ENCODE results near the gene PRKAG3.
A peak's percentile ranks its signal among the peaks of the same experiment; 100 is the strongest.

The PRKAG3 gene

DNA sequence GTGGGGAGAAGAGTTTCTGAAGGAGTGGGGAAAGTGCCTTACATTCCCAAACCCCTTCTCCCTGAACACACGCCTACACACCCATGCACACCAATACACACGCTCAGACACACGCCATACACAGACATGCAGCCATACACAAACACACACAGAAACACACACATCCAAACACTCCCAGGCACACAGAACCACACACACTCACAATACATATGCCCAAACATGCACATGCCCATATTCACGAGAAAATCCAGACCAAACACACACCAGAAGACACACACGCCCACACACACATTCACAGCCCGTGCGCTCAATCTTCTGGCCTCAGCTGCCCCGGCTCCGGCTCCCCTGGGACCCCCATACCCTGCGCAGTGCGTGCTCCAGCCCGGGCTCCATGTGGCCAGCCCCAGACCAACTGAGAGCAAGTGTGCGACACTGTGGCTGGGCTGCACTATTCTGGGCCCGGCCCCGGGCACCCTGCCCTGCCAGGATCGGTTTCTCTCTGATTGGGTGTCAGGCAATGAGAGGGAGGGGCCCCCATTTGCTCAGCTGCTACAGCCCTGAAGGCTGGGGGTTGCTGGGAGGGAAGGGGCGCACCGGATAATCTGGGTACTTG lies at the start of gene PRKAG3:
Gene PRKAG3 (minus strand): TSS at position 426 of the 613 bp plus-strand sequence.
- no peak for FAIRE-seq

DNA sequence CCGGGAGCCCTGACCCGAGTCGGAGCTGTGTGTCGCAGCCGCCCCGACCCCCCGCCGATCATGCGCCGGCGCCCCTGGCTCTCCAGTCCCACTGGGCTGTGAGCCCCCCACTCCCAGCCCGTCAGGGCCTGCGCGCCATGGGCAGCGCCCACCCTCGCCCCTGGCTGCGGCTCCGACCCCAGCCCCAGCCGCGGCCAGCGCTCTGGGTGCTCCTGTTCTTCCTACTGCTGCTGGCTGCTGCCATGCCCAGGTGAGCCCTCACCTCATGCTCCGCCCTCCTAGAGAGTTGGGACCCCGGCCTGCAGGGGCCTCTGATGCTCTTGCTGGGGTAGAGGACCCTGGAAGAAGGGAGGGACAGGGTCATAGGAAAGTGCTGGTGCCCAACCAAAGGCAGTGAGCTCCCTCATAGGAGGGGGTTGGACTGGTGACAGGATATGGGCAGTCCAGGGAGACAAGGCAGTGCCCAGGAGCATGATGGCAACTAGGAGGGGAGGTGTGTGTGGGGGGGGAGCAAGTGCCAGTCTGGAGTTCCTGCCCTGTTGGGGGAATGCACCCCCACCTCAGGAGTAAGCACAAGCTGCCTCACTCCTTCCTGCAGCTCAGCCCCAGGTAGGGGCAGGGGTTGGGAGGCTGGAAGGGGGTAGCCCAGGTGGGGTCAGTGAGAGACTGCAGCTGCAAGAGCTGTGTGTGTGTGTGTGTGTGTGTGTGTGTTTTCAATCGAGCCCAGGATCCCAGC lies 49.4 kb upstream of the PRKAG3 start:
- no peak for FAIRE-seq

DNA sequence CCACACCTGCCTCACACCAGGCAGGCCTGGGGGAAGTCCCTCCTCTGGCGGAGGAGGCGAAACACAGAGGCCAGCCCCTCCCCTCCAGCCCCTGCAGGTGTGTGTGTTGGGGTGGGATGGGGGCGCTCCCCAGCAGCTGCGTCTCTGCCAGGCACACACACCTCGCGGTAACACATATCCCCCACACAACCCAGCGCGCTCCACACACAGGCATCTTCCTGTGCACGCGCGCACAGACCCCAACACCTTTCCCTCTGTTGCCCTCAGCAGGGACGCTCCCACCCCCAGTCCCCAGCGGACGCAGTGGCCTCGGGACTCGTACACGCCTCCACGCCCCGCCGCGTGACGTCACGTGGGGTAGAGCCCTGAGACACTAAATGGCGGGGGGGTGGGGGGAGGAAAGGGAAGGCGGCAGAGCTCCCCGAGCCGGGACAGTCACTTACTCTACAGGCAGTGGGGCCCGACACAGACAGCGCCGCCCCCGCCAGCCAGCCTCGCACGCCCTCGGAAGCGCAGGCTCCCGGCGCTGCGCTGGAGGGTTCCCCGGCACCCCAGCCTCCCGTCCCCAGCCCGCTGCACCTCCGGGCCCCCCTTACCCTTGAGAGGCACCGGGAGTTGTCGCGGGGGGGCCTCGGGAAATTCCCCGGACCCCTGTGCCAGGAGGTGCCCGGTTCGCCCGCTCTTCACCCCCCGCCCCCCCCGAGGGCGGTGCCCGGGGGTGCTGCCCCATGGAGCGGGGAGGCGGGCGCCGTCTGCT lies 48.7 kb upstream of the PRKAG3 start, which contains the start of gene WNT10A:
Gene WNT10A (plus strand): TSS at position 751 of the 757 bp plus-strand sequence. CDS start 144 bp downstream, outside the sequence.
- FAIRE-seq, result no peak

- FAIRE-seq, result no peak
Observed at GRCh38 chr2:218879776-218880101, 48.1 kb upstream of the PRKAG3 start.

DNA sequence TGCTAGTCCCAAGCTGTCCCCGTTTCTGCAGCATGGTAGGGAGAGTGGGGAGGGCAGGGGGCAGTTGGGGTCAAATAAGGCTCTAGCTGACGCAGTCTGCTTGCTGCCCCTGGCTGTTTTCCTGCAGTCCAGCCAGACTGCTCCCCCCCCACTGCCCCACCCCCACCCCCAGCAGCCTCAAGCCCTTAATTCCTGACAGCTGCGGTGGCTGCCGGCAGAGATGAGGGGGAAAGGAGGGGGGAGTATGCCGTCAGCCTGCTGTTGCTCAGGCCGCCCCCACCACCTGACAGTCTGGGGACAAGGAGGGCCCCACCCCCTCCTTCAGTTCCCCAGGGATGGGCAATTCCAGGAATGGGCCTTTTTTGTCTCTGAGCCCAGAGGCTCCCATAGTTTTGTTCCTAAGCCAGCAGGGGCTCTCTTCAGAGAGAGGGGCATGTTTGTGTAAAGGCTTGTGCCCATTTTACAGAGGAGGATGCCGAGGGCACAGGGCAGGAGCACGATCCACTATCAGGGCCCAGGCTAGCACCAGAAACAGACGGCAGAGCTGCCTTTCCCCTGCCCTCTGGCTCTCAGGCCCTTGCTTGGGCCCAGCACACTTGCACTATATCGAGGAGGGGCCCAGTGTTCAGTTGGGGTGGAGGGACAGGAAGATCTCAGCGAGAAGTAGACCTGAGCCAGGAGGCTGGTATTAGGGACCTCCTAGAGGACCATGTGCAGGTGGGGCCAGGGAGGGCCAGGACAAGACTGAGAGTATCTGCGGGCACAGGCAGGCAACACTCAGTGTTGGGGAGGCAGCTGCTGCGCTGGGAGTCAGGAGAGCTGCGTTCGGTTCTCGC lies 47.5 kb upstream of the PRKAG3 start:
- FAIRE-seq, result no peak

GRCh38 chr2:218878486-218878885 lies 46.9 kb upstream of the PRKAG3 start:
- no peak for FAIRE-seq

- FAIRE-seq, result no peak
Observed at GRCh38 chr2:218877891-218878290, 46.3 kb upstream of the PRKAG3 start.

- FAIRE-seq, result no peak
Observed at GRCh38 chr2:218877331-218877730, 45.7 kb upstream of the PRKAG3 start.

- peak; percentile 84 for FAIRE-seq
Observed at GRCh38 chr2:218876562-218877219, 45.1 kb upstream of the PRKAG3 start.

- FAIRE-seq, result no peak
Observed at GRCh38 chr2:218875692-218876246, 44.2 kb upstream of the PRKAG3 start.

DNA sequence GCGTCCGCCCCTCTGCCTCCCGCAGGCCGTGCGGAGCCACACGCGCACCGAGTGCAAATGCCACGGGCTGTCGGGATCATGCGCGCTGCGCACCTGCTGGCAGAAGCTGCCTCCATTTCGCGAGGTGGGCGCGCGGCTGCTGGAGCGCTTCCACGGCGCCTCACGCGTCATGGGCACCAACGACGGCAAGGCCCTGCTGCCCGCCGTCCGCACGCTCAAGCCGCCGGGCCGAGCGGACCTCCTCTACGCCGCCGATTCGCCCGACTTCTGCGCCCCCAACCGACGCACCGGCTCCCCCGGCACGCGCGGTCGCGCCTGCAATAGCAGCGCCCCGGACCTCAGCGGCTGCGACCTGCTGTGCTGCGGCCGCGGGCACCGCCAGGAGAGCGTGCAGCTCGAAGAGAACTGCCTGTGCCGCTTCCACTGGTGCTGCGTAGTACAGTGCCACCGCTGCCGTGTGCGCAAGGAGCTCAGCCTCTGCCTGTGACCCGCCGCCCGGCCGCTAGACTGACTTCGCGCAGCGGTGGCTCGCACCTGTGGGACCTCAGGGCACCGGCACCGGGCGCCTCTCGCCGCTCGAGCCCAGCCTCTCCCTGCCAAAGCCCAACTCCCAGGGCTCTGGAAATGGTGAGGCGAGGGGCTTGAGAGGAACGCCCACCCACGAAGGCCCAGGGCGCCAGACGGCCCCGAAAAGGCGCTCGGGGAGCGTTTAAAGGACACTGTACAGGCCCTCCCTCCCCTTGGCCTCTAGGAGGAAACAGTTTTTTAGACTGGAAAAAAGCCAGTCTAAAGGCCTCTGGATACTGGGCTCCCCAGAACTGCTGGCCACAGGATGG lies 42.0 kb upstream of the PRKAG3 start:
- no peak for FAIRE-seq

DNA sequence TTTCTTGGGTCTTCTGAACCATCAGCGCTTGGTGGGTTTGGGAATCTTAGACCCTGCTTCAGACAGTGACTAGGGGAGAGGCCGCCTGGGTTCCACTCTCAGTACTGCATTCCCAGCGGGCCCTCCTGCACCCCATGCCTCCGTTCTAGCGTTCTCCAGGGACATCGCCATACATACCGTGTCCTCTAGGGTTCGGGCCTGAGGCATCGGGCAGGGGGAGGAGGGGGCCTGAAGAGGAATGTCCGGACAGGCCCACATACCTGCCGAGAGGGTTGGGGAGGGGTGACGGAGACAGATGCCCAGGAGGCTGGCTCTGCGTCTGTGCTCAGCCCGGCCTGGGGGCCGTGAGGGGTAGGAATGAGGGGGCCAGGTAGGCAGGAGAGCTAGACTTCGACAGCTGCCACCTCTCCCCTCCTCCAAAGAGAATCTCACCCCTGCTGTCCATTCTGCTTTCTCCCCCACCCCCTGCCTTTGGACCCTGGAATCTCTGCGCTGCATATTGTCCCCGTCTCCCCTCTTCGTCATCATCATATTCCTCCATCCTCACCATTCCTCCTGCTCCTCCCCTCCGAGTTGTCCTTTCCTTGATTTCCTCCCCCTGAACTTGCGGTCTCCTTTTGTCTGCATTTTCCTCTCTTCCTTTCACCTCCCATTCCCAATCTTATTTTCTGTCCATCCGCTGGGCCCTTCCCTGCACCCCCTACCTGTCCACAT lies 41.2 kb upstream of the PRKAG3 start:
- FAIRE-seq, result no peak

DNA sequence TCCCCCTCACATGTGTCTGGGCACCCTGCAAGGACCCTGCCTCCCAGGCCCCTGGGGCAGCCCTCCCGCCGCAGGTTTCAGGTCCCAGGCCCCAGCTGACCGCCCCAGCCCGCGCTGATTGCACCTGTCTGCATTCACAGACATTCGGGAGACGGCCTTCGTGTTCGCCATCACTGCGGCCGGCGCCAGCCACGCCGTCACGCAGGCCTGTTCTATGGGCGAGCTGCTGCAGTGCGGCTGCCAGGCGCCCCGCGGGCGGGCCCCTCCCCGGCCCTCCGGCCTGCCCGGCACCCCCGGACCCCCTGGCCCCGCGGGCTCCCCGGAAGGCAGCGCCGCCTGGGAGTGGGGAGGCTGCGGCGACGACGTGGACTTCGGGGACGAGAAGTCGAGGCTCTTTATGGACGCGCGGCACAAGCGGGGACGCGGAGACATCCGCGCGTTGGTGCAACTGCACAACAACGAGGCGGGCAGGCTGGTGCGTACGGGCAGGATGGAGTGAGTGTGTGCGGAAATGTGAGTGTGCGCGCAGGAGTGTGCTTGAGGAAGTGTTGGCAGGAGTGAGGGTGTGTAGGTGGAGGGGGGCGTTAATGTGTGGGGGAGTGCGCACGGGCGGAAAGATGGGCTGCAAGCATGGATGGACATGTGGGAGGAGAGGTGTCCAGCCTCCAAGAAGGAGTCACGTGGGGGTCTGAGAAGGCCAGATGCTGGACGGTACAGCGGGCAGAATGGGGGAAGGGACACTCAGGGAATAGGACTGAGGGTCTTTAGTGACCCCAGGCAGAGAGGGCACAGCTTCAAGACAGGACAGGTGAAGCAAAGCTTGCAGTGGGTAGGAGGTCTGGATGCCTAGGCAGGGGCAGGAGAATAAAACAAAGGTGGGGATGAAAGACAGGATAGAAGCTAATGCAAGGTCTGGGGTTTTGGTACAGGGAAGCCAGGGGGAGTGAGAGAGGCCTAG lies 40.0 kb upstream of the PRKAG3 start:
- FAIRE-seq, result no peak

- no peak for FAIRE-seq
Observed at GRCh38 chr2:218870984-218871344, 39.4 kb upstream of the PRKAG3 start.

DNA sequence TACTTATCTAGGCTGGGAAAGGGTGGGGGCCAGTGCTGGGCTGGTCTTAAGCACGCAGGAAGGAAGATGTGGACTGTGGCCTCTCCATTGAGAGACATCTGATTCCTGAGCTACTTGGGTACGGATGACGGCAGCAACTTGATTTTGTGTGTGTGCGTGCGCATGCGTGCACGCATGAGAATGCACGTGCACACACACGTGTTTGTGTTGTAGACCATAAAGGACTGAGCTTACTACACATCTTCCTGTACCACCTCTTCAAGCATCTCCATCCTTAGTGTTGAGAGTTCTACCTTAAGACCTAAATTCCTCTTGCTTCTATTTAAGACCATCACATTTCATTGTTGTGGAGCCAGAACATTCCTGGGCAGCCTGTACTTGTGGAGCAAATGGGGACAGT lies 37.5 kb upstream of the PRKAG3 start:
- no peak for FAIRE-seq

GRCh38 chr2:218867900-218868299 lies 36.3 kb upstream of the PRKAG3 start:
- no peak for FAIRE-seq

- FAIRE-seq, result no peak
Observed at GRCh38 chr2:218865999-218866398, 34.4 kb upstream of the PRKAG3 start.

DNA sequence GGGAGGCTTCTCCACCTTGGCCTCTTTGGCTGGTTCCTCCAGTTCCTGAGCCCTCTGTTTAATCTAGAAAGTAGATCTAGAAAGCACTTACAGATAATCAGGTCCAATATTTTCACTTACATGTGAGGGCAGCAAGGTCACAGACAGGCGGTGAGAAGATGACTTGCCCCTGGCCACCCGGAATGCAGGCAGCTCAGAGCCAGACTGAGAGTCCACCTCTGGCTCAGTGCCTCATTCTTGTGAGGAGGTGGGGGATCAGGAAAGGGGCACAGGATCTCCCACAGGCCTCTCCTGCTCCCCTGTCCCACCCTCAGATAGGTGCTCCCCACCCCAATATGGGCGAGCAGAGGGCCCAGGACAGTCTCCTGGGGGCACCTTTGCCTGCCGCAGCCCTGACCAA lies 33.8 kb upstream of the PRKAG3 start:
- no peak for FAIRE-seq

DNA sequence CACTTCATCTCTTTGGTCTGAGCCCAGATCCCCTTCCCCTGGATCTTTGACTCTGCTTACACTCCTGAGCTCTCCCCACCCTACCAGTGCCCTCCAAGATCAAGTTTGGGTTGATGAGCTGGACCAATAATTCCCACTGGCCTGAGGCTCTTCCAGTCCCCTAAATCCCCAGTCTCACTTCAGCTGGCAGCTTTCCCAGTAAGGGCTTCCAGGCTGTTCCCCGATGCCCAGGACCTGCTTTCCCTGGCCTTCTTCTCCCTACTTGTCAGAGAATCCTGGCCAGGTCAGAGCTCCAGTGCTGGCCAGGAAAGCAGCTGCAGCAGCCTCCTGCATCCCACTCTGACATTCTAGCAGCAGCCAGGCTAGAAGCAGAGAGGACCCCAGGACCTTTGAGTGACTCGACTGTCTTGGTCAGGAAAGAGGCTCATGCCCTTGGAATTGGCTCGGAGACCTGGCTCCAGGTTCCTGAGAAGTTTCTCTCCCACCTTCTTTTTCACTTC lies 31.5 kb upstream of the PRKAG3 start:
- FAIRE-seq, result no peak

Data from TTC549 (cell line).